T-helper 2 cell treated with Interferon-gamma antibody and Interleukin-4, amounts not matched to agents 100 ng/mL and 5 ng/mL, for 36 hours (primary cell): ENCODE measurements around the gene CDH5. TPM values are rescaled to one million over a fixed set of nuclear protein-coding genes. Genes with fewer than 3 reads are reported as not detected.

Experiments used
- intact Hi-C: fragments of 100-400 bp; cut with micrococcal nuclease; formaldehyde crosslinking; loops from one replicate; pipeline ENCODE4 v1.15.1; 2023
- total RNA-seq: library from RNA; stranded (reverse); gene quantifications from 2 replicates; pipeline ENCODE4 v1.2.3, GENCODE V29; 2022

The CDH5 gene
- total RNA-seq, 1 donor from 2014 or later = not detected

DNA sequence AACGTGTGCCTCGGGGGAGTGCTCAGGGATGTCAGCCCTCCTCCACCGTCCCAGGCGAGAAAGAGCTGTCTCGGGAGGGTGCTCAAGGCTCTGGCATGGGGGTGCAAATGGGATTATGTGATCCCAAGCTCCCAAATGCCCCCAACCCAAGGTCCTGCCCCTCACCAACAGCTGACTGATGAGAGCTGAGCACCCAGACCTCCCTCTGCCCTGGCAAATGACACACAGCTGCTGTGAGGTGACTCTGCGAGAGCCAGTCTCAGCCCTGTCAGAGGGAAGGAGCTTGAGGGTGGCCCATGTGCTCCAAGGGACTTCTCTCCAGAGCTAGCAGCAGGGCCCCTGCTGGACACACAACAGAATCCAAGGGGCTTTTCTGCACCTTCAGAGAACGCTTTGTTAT is 7.7 kb downstream of the CDH5 start:
- intact Hi-C loops = no loop called here

DNA sequence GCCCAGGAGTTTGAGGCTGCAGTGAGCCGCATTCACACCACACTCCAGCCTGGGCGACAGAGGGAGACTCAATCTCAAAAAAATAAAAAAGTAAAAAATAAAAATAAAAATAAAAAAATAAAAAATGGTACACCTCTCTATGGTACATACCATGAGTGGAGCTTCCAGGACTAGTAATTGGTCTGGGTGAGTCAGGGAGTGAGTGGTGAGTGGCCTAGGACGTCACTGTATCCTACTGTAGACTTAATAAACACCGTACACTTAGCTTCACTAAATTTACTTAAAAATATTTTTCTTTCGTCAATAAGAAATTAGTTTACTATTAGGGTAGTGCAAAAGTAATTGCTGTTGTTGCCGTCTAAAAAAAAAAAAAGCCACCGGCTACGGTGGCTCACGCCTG is 9.0 kb downstream of the CDH5 start:
- intact Hi-C loops = no loop called here

DNA sequence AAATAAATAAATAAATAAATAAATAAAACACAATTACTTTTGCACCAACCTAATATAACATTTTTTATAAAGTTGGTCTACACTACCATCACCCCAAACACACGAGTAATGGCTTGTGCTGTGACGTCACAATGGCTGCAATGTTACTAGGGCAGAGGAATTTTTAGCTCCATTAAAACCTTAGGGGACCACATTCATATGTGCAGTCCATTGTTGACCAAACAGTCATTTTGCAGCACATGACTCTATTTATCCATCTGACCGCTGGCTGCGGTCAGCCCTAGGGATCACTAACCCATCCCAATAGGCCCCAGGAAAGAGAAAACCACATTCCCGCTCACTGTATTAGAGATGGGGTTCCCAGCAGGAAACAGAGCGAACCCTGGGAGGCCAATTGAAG is 9.6 kb downstream of the CDH5 start:
- intact Hi-C loops = no loop called here

DNA sequence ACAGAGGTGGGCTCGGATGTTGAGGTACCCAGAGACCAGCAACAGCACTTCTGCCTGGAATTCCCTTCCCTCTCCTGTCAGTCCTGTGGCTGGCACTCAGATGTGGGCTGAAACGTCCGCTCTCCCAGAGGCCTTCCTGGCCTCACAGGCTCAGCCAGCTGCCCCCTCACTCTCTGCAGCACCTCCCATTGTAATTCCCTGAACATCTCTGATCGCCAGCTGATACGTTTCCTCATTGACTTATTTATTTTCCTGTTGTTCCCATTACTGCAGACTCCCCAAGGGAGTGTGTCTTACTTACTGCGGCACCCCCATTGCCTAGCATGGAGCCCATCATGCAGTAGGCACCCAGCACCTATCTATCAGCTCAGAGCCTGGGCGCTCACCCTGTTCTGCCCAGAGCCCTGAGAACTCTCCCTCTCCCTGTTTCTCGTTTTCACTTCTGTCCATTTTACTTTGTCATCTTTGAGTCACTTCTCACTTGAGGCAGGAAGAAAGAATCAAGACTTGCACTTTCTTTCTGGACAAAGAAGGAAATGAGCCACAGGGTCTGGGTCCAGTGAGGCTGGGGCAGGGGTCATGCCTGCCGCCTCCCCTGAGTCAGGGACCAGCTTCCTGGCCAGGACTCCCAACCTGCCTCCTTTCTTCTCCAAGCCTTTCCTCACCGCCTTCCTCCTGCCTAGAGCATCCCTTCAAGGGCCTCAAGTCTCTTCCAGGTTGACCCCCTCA is 10.2 kb downstream of the CDH5 start:
- intact Hi-C loops = no loop called here

DNA sequence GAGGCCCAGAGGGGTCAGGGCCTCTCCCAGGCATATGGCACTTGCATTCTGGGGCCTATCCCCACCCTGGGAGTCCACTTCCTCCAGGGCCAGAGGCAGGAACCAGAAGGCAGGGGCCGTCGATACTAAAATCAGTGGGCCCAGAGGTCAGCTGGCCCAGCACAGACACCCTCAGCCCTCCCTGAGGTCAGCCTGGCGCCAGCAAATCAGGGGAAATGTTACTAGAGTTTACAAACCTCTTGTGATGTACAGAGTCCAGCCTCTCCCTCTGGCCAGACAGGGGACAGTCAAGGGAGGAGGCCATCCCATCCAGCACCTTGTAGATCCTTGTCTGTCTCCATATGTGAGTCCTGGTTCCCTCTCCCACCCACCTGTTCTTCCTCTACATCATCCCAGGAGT is 10.8 kb downstream of the CDH5 start:
- intact Hi-C loops = no loop called here

DNA sequence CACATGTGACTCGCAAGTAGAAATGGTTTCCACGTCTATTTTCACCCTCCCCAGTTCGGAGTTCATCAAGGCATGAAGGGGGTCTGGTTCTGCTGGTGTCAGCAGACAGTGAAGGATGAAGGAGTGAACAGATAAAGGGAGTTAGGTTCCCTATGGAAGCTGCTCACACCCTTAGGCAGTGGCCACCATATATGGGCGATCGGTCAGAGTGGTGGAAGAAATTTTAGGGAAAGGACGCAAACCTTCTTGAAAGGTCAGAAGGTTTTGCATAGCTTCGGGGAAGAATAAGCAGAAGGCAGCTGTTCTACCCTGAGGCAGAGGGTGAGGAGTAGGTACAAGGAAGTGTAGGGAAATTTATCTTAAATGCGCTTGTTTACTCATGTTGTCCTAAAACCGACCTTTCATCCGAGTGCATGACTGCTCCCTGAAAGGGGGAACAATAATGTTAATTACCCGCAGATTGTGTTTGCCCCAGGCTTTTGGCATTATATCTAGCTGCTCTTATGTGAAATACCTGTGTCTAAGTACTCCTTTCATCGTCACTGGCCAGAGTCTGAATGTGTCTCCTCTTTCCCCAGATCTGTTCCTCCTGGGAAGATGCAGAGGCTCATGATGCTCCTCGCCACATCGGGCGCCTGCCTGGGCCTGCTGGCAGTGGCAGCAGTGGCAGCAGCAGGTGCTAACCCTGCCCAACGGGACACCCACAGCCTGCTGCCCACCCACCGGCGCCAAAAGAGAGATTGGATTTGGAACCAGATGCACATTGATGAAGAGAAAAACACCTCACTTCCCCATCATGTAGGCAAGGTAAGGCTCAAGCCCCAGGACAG is 12.5 kb downstream of the CDH5 start:
- intact Hi-C loops = no loop called here

DNA sequence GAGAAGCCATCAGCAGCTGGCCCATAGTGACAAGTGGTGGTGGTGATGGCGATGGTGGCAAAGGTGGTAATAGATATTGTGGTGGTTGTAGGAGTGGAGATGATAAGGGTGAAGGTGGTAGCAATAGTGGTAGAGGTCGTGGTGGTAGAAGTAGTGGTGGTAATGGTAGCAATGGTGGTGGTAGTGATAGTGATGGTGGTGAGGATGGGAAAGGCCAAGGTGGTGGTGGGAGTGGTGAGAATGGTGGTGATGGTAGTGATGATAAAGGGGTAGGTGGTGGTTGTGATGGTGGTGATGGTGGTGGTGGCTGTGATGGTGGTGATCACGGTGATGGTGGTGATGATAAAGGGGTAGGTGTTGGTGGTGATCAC is 13.1 kb downstream of the CDH5 start:
- intact Hi-C loops = no loop called here

DNA sequence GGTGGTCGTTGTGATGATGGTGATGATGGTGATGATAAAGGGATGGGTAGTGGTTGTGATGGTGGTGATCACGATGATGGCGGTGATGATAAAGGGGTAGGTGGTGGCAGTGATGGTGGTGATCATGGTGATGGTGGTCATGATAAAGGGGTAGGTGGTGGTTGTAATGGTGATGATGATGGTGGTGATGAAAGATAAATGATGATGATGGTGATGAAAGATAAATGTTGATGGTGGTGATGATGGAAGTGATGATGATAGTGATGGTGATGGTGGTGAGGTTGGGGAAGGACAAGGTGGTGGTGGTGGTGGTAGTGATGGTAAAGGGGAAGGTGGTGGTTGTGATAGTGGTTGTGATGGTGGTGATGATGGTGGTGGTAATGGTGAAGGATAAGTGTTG is 13.9 kb downstream of the CDH5 start:
- intact Hi-C loops = no loop called here

DNA sequence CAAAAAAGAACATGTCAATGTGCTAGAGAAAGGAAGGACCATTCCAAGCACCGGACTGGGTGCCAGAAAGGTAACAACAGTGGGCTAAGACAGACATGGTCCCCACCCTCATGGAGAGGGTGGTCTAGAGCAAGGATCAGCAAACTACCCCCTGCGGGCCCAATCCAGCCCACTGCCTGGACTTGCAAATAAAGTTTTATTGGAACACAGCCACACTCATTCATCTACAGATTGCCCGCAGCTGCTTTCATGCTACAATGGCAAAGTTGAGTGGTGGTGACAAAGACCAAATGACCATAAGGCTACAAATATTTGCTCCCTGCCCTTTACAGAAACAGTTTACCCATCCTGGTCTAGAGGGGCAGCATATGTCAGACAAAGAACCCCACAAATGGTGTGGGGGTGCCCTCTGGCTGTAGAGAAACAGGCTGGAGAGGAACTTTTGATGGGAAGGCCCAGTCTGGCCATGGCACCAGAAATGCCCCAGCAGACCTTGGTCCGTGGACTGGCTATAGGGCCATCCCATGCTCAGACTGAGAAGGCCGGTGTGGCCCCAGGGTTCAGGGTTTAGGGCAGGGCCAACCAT is 15.2 kb downstream of the CDH5 start:
- intact Hi-C loops = no loop called here

DNA sequence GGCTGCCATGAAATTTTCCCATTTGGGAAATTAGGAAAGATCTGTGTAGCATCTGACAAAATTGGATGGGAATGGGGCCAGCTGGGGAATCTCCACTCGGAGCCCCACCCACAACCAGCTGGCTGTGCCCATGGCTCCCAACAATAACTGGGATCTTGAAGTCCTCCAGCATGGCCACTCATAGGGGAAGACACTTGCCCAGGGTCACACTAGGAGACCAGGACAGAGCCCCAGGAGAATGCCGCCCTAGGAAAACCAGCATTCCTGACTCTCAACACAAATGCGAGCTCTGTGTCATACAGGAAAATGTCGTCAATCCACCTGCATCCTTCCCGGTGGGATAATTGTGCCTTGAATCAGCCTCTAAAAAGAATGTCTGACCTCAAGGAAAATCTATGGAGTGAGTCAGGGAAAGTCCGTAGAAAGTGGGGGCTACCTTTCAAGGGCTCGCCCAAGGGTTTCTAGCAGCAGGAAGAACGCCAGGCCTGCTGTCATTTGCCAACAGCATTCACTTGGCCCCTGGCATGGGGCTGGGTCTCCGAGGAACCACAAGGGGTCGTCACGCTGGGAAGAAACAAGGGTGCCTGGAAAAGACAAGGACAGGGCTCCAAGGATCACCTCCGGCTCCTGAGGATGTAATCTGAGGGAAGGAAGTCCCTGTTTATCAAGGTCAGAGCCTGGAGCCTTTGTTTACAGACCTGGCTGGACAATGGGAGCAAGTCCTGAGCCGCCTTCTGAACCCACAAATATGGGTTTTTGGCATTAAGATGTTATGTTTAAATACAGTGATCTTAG is 15.9 kb downstream of the CDH5 start:
- intact Hi-C loops = no loop called here

DNA sequence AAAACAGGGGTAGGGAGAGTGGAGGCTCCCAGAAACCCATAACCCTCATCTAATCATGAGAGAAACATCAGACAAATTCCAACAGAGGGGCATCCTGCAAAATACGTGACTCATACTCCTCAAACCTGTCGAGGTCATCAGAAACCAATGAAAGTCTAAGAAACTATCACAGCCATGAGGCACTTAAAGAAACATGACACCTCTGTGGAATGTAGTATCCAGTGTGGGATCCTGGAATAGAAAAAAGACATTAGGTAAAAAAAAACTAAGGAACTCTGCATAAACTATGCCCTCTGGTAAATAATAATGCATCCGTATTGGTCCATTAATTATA is 16.4 kb downstream of the CDH5 start:
- intact Hi-C loops = no loop called here

DNA sequence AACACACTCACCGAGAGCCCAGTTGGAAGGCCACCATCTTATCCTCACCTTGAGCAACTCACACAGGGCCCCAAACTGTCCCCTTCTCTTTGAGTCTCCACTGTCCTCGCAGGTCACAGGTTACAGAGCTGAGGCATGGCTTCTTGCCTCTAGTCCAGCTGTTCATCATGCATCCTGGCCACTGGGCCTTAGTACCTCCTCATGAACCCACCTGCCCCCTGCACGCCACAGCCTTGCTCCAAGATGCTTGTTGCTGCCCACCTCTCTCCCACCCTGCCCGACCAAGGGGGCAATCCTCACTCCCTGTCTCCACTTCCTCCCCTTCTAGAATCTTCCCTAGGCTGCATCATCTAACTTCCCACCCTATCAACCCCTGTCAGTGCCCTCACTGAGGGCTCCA is 17.1 kb downstream of the CDH5 start:
- intact Hi-C loops = no loop called here

DNA sequence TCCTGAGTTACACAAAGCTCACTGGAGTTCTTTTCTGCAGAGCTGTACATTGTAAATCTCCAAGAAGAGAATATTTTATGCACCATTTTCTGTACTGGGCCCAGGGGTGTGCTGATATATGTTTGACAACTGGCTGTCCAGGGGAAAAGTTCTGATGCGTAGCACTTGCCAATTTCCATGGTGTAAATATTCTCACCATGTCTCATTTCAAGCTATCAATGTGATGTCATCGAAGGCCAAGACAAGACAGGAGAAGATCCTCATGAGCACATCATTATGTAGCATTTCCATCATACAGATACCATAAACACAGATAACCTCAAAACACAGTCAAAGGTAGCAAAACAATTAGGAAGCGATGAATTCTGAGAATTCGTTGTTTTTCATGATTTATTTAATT is 18.9 kb downstream of the CDH5 start:
- intact Hi-C loops = no loop called here

DNA sequence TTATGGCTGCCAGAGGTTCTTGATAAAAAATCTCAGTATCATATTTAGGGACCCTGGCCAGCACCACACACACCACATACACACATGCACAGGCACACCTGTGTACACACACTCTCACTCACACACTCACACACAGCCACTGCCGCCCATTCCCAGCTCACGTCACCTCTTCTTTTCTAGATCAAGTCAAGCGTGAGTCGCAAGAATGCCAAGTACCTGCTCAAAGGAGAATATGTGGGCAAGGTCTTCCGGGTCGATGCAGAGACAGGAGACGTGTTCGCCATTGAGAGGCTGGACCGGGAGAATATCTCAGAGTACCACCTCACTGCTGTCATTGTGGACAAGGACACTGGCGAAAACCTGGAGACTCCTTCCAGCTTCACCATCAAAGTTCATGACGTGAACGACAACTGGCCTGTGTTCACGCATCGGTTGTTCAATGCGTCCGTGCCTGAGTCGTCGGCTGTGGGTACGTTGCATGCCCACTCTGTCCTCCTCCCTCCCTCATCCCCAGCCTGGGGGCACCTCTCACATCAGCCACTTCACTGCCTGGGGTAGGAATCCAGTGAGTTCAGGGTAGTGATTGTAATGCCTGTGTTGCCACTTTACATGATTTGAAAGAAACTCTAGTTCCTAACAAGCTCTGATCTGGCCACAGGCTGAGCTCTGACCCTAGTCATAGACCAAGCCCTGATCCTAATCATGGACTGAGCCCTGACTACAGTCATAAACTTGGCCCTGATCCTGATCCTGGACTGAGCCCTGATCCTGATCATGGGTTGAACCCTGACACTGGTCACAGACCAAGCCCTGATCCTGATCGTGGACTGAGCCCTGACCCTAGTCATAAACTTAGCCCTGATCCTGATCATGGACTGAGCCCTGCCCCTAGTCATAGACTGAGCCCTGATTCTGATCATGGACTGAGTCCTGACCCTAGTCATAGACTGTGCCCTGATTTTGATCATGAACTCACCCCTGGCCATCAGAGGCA is 20.4 kb downstream of the CDH5 start:
- intact Hi-C loops = no loop called here

DNA sequence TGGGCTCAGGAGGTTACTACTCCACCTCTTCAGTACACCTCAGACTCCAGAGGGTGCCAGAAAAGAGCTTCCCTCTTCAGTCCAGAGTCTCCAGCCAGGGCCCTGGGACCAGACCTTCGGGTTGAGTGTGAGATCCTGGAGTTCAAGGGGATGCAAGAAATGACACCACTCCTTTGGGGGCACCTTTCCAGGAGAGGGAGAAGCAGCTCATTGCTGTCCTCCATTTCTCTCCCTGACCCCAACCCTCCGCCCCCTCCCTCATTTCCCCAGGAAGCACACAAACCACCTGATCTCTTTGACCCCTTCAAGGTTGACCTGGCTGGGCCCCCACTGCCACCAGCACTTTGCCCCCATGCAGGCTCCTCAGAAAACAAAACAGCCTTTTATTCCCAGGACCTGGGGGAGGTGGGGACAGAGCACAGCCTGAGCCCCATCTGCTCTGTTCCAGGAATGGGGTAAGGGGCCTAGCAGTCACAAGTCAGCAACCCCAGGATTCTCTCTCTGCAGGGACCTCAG is 21.4 kb downstream of the CDH5 start:
- intact Hi-C loops = no loop called here

DNA sequence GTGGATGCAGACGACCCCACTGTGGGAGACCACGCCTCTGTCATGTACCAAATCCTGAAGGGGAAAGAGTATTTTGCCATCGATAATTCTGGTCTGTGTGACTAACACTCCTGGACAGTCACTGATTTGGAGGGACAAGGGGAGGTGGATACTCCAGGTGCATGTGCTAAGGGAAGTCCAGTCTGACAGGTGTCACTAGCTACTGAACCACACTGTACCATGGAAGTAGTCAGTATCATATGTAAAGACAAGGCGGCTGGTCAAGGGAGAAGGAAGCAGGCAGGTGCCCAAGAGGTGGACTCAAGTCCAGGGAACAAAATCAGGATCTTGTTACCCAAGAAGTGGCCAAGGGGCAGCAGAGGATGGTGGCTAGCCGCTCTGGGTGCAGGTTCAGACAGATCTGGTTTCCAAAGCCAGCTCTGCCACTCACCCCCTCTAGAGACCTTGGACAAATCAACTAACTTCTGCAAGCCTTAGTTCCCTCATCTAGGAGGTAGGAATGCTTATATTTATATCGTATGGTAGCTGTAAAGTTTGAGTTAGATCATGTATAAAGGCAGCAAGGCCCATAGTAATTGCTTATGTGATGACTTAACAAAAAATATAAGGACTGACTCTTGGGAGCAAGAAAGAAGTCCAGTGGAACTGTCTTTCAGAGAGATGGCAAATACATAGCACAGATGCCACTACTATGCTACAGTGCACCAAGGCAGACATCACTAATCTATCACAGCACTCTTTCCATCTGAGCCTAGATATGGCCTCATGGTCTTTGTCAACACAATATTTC is 22.1 kb downstream of the CDH5 start:
- intact Hi-C loops = no loop called here

DNA sequence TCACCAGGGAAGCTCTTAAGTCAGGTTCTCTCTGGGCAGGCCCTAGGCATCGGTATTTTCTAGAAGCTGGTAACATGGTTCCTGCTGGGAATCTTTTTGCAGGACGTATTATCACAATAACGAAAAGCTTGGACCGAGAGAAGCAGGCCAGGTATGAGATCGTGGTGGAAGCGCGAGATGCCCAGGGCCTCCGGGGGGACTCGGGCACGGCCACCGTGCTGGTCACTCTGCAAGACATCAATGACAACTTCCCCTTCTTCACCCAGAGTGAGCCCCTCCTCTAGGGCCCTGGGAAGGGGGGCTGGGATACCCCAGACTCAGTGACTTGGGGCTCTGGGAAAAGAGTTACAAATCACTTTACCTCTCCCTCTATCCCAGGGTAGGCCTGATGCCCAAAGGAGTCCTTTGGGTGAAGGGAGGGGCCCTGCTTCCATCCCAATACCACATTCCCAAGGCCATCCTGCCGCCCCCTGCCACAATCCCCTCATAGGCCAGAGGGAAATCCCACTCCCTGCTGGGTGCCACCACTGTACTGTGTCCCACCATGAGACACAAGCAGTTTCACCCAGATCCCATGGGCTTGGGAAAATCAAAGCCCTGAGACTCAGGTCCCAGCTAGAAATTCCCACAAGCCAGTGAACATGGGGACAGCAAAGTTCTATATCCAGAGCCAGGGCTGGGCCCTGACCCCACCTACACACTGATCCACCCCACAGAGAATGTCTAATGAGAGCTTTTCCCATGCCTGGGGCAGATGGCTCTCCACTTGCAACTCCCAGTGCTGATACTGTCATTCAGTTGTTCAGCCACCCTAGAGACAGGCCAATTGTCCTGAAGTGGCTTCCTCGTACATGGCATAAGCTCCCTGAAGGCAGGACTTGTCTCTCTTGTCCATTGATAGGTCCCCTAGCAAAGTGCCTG is 23.0 kb downstream of the CDH5 start:
- intact Hi-C loops = no loop called here

DNA sequence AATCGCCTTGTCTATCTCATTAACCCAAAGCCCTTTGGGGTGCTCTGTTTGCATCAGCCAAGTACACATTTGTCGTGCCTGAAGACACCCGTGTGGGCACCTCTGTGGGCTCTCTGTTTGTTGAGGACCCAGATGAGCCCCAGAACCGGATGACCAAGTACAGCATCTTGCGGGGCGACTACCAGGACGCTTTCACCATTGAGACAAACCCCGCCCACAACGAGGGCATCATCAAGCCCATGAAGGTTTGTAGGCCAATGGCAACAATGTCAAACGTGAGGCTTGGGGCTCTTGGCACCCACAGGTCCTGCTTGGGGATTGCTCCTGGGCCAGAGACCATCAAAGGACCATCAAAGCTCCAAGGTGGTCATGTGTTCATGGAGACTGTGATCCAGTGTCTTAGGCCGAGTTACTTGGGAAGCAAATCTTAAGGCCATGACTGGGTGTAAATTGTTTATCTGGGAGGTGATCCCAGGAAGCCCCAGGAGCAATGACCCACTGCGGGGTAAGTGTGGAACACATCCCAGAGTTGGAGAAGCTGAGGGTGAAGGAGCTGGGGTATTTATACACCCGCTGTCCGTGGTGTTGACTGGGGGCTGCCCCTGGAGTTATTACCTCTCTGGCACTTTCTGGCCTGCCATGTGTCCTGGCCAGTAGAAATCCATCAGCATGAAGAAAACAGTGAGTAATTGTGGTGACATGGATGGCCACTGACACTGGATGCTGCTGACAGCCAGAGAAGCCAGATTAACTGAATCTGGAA is 24.0 kb downstream of the CDH5 start:
- intact Hi-C loops = no loop called here
